HTR-8/SVneo (cell line): ENCODE data around the gene USP35.
"Not testable (repeated sequence)": the region's sequence is repeated elsewhere in the genome, so short reads cannot be mapped to it uniquely, and the experiment has no call there.

Source experiments
- DNase-seq: peaks from one replicate; pipeline ENCODE4 v3.0.0; 2011; ENCODE audit warnings: low spot score, mixed read lengths; ENCODE audit not compliant: insufficient read length
- FAIRE-seq: peaks from 2 replicates; lab custom pipeline; 2011; peaks lifted over from hg19 to GRCh38; lab: Jason Lieb, UNC

The USP35 gene

DNA sequence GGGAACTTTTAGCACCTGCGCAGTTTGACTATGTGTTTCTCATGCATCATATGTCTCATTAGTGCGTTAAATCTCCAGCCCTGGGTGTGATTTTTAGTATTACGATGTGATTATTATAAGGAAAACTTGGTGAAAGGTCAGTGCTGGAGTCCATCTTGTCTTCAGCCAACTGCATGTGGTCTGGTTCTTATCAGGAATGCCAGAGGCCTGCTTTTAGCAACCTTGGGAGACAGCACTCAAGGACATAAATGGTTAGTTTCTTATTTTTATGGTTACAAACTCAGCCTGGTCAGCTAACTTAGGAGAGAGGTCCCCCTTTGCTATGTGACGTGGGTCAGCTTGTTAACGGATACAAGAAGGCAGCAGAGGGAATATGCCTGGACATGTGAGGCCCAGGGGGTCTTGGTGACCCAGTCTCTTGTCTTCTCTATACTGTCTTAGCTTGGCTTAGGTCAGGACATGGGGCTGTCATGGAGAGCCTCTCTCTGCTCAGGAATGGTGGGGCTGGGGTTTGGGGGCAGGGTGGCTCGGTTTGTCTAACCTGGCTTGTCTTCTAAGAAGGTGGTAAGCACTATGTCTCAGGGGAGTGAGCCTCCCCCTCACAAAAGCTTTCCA is 21.8 kb upstream of the USP35 start:
- no peak for FAIRE-seq
- DNase-seq, result no peak

DNA sequence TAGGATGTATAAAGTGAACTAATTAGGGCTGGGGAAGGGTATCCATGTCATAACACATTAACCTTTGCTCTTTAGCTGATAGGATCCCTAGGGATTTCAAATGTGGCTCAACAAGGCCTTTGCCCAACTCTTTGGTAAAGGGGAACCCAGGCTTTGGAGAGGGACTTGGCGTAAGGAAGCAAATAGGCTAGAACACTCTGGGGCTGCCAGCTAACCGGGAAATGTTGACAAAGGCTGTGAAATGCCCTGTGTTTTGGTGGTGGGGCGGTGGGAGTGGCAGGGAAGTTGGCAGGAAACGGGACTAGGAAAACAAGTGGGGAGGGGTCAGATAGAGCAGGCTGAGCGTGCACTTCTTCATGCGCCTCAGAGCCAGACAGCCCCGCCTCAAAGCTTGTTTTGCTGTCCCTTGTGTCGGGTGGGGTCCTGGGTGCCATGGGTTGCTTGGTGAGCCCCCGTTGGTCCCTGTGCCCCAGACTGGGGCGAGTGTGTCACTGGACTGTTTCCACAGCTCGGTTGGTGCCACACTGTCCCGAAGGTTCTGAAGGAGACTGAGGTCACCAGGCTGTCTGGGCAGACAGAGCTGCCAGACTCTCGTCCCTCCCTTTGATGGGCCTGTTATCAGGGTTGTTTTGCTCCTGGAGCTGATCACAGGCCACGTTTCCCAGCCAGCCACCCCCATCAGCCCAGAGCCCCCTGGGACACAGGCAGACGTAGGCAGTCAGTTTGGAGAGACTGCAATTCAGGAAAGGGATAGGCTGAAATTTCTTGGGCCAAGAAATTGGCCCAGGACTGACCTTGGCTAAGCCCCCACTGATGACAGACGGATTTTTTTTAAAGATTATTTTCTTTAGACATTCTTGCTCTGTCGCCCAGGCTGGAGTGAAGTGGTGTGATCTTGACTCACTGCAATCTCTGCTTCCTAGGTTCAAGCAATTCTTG is 19.9 kb upstream of the USP35 start:
- no peak for DNase-seq
- FAIRE-seq, result no peak

DNA sequence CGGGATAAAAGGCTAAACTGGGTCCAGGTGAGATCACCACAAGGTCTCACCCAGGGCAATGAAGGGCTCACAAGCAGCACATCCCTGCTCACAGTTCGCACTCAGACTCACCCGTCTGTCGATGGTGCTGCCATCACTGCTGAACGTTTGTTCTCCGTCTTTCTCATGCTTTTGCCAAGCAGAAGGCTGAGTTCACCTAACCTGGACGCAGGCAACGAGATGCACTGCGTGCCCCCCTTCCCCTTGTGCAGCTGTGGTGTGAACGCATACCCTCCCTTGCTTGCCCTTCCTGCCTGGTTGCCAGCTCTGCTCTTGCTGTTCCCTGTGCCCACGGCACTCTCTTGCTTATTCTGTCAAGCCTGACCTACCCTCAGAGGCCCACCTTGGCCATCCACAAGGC is 18.3 kb upstream of the USP35 start:
- FAIRE-seq, result no peak

DNA sequence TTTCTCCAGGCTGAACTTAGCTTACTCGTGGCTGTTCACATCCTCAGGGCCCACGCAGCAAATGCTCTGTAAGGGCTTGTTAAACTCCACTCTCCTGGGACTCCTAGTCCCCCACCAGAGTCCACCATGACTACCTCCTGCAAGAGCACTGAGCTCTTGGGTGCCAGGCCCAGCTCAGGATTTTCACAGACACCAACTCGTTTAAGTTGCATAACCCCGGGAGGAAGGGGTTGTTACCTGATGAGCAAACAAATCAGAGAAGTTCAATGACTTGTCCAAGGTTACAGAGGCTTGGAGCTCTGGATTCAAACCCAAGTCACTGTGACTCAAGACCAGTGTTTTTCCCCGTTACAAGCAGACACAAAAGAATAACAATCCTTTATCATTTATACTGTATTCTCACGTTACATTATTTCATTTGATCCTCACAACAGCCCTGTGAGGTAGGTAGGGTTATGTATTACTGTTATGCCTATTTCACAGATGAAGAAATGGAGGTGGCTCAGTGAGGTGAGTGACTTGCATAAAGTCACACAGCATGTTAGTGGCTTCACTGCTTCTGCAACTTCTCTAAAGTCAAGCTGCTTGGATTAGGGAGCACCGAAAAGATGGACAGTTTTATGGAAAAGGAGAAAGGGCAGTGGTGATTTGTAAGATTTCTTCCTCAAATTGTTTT is 17.7 kb upstream of the USP35 start:
- FAIRE-seq, result no peak
- DNase-seq, result no peak

More for the DNA sequence above, 18.3 kb upstream of the USP35 start:
- DNase-seq, result no peak

DNA sequence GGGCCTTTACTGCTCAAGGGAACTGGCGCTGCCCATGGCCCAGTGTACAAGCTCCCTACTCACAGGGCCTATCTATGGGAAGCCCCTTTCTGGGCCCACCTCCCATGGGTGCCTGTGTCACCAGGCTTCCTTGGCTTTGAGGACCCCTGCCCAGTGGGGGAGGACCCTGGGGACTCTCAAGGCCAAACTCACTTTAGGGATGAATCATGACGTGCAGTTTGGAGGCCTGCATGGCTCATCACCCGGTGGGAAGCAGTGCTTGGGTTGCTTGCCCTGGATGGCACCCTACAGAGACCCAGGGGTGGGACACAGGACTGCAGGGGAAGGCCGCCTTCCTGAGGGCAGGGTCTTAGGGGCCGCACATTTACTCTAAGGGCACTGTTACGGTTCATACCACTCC is 16.8 kb upstream of the USP35 start:
- no peak for DNase-seq
- no peak for FAIRE-seq

DNA sequence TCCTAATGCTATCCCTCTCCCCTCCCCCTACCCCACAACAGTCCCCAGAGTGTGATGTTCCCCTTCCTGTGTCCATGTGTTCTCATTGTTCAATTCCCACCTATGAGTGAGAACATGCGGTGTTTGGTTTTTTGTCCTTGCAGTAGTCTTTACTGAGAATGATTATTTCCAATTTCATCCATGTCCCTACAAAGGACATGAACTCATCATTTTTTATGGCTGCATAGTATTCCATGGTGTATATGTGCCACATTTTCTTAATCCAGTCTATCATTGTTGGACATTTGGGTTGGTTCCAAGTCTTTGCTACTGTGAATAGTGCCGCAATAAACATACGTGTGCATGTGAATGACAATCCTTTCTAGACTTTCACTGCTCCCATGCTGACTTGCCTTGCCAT is 12.9 kb upstream of the USP35 start:
- FAIRE-seq, DNase-seq: not testable (repeated sequence)

DNA sequence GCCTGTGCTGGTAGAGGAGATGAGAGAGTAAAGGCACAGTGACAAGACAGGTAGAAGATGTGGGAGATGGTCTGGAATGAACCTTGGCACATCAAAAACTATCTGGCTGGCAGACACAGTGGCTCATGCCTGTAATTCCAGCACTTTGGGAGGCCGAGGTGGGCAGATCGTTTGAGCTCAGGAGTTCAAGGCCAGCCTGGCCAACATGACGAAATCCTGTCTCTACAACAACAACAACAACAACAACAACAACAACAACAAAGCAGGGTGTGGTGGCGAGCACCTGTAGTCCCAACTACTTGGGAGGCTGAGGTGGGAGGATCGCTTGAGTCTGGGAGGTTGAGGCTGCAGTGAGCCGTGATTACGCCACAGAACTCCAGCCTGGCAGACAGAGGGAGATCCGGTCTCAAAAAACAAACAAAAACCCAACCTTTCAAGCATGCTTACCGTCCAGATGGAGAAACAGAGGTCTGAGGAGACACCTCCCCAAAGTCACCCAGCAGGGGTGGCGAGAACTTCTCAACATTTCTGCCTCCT is 12.0 kb upstream of the USP35 start:
- DNase-seq, result no peak
- FAIRE-seq, result no peak

DNA sequence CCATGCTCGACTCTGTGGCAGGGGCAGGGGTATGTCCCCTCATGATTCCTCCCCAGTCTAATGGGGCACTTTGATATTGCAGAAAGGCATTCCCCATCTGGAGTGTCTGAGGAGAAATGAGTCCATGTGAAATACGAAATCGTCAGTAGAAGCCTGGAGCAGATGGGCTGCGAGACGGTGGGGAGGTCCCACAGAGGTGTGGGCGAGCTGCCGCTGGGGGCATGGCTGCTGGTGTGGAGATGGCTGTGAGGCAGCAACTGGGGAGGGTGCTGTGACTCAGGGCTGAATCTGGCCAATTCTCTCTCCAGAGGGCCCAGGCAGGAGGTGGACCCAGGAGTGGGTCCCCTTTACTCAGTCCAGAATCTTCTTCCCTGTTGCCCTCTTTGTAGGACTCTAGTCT is 11.5 kb upstream of the USP35 start:
- FAIRE-seq, result no peak
- DNase-seq, result no peak

DNA sequence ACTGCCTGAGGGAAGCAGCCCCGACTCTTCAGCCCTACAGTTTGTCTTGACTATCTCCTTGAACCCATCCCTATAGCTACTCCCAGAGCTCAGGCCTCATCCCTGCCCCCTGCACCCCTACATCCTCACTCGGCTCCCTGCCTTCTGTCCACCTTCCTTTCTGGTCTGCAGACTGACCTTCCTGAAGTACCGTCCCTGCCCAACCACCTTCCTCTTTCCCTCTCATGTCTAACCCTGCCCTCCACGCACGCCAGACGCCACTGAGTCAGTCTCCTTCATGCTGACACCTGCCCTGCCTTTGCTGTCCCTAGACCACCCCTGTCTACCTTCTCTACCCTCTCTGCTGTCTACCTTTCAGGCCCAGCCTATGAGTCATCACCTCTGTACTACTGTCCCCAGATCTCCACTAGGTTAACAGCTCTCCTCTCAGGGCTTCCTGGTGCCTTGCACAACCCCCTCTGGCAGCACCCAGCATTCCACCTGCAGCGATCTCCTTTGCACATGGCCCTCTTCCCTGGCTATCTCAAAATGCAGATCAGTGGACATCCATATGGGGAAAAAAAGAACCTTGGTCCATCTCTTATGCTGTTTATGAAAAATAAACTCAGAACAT is 9.2 kb upstream of the USP35 start:
- no peak for FAIRE-seq
- DNase-seq, result no peak

DNA sequence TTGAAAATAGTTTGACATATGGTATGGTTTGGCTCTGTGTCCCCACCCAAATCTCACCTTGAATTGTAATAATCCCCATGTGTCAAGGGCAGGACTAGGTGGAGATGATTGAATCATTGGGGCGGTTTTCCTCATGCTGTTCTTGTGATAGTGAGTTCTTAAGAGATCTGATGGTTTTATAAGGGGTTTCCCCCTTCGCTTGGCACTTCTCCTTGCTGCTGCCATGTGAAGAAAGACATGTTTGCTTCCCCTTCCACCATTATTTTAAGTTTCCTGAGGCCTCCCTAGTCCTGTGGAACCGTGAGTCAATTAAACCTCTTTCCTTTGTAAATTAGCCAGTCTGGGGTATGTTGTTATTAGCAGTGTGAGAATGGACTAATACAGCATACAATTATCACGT is 8.0 kb upstream of the USP35 start:
- DNase-seq (no peak), FAIRE-seq (no peak)

DNA sequence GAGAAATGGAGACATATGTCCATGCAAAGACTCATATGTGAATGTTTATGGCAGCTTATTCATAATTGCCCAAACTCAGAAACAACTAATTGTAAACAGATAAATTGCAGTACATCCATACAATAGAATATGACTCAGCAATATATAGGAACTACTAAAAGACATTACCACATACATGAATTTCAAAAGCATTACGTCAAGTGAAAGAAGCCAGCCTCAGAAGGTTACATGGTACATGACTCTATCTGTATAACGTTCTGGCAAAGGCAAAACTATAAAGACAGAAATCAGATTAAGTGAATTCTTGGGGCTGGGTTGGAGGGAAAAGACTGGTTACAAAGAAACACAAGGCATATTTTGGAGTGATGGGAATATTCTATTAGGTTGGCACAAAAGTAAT is 7.5 kb upstream of the USP35 start:
- DNase-seq (no peak), FAIRE-seq (no peak)

DNA sequence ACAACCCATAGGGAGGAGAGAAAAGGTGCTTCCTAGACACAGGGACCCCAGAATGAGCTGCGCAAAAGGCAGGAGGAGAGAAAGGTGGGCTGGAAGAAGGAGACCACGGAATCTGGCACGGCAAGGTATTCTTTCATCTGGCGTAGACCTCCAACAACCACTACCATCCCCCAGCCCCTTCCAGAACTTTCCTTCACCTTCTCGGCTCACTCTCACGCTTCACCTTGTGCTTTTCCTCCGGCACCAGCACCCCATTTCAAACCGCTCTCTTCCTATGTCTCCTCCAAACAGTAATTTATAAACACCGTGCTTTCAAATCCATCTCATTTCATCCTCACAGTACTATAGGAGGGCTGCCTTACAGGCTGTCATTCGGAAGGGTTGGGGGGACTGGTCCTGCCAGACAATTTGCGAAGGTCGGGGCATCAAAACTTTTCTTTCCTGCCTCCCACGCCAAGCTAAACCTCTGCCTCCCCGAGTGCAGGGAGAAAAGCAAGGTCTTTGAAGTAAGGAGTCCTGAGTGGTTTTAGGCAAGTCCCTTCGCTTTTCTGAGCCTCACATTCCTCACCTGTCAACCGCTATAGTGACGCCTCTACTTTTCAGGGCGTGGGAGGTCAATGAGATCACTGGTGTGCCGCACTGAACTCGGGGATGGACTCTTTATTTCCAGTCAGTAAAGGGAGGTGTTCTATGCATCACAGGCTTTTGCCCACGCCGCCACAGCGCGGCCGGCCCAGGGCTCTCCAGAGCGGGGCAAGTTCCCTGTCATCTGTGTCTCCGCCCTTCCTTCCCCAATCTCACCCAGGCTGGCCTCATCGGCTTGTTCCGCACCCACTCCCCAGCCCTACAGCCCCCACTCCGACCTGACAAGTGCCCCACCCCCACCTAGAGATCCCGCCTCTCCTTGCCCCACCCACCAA is 1.1 kb upstream of the USP35 start:
- peak; percentile 9 for FAIRE-seq

DNA sequence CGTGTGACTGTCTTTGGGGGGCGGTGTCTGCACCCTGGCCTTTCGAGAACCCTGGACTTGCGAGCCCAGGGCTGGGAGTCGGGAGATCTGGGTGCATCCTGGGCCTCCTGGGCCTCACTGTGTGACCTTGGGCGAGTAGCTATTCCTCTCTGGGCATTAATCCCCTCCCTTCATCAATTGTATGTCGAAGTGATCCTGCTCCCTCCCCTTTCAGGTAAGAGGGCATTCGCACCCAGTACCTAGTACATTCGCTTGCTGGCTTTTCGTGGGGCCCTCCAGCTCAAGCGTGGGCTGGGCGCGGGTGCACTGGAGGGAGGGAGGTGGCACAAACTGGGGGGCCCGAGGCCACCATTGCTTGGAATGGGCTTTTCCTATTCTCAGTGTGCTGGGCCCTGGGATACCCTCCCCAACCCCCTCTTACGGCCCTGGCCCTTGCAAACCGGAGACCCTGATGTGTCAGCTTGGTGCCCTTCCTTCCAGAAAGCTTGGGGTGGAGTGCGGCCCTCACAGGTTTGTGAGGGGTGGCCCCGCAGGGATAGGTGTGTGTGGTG is 530 bp downstream of the USP35 start:
- DNase-seq, result no peak
- no peak for FAIRE-seq

More for the DNA sequence above, 1.1 kb upstream of the USP35 start:
- DNase-seq, result peak; percentile 65

DNA sequence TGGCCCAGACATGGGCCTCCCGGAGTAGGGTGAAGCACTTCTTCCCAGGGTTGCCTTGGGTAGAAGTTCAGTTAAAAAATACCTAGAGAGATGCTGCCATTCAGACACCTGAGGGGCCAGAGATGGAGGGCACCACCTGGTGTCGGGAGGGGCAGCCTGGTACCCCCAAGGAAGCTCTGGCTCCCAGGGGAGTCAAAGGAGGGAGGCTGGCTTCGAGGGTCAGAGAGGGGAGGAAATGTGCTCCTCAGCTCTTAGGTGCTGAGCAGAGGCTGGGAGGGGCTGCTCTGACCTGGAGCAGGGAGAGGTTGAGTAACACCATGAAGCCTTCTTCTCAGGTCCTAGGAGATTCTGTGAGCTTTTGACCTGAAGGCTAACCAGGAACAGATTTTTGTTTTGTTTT is 1.1 kb downstream of the USP35 start:
- no peak for FAIRE-seq
- DNase-seq, result no peak

DNA sequence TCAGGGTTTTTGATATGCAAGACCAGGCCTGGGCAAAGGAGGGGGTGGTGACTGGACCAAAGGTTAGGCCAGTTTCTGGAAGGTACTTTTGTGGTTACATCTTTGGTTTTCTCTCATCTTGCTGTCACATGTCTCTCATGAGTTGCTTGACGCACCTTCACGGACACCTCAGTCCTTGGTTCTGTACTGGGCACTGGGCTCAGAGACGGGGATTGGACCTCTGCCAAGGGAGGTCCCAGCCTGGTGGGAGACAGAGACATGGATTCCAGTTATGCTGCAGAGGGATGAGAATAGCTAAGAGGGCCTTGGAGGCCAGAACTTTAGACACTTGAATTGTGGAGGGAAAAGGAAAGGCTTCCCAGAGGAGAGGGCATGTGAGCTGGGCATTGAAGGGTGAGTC is 1.7 kb downstream of the USP35 start:
- DNase-seq, result no peak
- FAIRE-seq, result no peak

DNA sequence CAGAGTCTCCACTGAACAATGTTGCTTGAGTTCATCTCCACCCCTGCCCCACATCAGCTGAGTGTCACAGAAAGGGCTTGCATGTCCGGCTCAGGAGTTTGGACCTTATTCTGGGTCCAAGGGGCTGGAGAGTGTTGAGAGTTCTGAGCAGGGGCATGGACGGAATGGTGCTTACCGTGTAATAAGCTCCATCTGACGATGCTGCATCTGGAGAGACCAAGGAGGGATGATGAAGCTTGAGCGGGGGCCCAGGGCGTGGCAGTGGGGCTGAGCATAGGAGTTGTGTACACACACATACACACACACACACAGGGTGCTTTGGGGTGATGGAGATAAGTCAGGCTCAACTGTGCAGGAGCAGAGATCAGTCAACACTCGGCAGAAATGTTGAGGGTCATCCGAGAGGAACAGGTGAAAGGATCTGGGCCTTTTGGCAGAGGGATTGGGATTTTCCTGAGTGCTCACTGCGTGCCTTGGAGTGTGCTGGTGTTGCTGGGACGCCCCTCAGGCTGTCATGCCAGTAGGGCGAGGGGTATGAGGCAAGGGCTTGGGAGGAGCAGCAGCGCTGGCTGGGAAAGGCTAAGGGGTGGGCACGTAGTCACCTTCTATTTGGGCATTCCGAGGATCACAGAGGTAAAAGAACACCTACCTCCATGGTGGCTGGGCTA is 2.3 kb downstream of the USP35 start:
- DNase-seq, result no peak

DNA sequence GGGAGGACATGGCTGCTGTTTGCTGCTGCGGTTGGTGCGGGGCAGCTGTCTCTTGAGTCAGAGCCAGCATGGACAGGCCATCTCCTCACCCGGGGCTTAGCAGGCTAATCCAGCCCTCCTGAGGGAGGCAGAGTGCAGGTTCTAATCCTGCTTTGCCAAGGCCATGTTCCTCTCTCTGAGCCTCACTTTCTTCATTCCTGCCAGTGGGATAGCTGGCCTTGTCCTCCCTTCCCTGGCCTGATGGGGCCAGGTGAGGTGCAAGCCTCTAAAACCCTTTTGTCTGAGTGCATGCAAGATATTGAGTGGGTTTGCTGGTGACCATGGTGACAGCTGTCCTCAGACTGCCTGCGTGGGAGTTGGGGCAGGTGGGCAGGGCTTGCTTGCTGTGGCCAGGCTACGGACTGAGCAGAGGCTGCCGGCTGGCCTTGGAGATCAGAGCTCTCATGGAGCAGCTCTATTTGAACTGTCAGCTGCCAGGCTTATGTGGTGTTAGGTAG is 3.6 kb downstream of the USP35 start:
- FAIRE-seq (peak; percentile 28), DNase-seq (no peak)

More for the DNA sequence above, 2.3 kb downstream of the USP35 start:
- no peak for FAIRE-seq

DNA sequence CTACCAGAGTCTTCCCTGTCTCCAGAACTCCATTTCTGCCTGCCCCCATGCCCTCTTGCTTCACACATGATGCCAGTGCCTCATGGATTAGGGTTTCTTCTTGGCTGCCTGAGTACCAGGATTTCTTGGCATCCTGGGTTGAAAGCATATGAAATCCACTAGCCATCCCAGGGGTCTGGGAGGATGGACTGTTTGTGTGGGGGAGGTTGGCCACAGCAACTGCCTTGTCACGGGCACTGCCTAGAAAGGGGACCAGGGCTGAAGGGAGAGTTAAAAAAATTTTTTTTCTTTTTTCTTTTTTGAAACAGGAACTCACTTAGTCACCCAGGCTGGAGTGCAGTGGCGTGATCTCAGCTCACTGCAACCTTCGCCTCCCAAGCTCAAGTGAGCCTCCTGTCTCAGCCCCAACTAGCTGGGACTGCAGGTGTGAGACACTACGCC is 4.2 kb downstream of the USP35 start:
- no peak for DNase-seq
- no peak for FAIRE-seq
